22Rv1 (cell line): ENCODE measurements around the gene FARP1.

Experiments used
- H3K27ac ChIP-seq: fragments of 450-650 bp; 2 replicates; pipeline ENCODE4 v1.5.1; 2017
- ZFX ChIP-seq: fragments of 450-650 bp; IDR thresholded peaks from 2 replicates; pipeline ENCODE4 v1.6.1; 2017; ENCODE audit warnings: antibody characterized with exemption, borderline replicate concordance
- TF ChIP-seq, protein P1 (sequence below): fragments of 450-650 bp; IDR thresholded peaks from 2 replicates; pipeline ENCODE4 v1.5.1; 2017; ENCODE audit warnings: mild to moderate bottlenecking

FARP1 gene

GRCh38 chr13:98504029-98504351, 361.1 kb downstream of the FARP1 start:
- H3K27ac ChIP-seq = no peak overlapping the region
- TF ChIP-seq, protein P1, sequence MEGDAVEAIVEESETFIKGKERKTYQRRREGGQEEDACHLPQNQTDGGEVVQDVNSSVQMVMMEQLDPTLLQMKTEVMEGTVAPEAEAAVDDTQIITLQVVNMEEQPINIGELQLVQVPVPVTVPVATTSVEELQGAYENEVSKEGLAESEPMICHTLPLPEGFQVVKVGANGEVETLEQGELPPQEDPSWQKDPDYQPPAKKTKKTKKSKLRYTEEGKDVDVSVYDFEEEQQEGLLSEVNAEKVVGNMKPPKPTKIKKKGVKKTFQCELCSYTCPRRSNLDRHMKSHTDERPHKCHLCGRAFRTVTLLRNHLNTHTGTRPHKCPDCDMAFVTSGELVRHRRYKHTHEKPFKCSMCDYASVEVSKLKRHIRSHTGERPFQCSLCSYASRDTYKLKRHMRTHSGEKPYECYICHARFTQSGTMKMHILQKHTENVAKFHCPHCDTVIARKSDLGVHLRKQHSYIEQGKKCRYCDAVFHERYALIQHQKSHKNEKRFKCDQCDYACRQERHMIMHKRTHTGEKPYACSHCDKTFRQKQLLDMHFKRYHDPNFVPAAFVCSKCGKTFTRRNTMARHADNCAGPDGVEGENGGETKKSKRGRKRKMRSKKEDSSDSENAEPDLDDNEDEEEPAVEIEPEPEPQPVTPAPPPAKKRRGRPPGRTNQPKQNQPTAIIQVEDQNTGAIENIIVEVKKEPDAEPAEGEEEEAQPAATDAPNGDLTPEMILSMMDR = no peak
- no peak for TF ChIP-seq ZFX

DNA sequence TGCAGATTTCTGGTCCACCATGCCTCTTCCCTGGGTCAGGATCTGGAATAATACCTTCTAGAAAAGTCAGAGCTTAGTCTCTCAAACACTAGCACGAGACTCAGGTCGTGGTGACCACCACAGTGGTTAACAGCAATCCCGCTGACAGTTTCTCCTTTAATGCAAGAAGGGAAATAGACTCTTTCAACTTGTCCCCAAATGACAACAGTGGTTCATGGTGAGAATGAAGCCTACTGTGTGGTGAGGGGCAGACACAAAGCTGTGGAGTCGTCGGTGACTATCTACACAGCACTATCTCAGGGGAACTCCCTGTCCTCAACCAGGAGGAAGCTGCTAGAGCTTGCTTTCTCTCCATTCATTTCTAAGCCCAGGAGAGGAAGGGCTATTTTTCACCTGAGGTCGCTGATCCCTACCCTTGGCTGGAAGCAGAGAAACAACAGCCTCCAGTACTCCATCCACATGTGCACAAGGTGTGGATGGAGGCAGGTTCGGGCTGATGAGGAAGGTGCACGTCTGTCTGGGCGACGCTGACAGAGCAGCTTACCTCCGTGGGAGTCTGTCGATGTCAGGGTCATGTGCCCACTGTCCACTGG, 361.6 kb downstream of the FARP1 start:
- TF ChIP-seq, protein P1 = no peak
- no peak for TF ChIP-seq ZFX
- no peak overlapping the region for H3K27ac ChIP-seq
